Endodermal cell (in vitro differentiated cells): ENCODE results near the gene STK38. TPM values are rescaled to one million over a fixed set of nuclear protein-coding genes. Genes with fewer than 3 reads are reported as not detected.

Source experiments
- DNase-seq: peaks from one replicate; pipeline ENCODE4 v3.0.0-alpha.2; 2017
- H3K27ac ChIP-seq: 2 replicates; pipeline ENCODE4 v1.5.1; 2013; ENCODE audit warnings: mild to moderate bottlenecking, low read depth, low read length, moderate library complexity
- H3K27me3 ChIP-seq: 2 replicates; pipeline ENCODE4 v1.6.1; 2013; ENCODE audit warnings: mild to moderate bottlenecking, low read length, moderate library complexity; ENCODE audit not compliant: insufficient read depth, control insufficient read depth, poor library complexity, severe bottlenecking
- H3K36me3 ChIP-seq: 2 replicates; pipeline ENCODE4 v1.7.0; 2013; ENCODE audit warnings: mild to moderate bottlenecking, low read length, moderate library complexity; ENCODE audit not compliant: control insufficient read depth, insufficient read depth
- H3K4me1 ChIP-seq: one replicate; pipeline ENCODE4 v1.7.0; 2013; ENCODE audit warnings: low read length; ENCODE audit not compliant: control insufficient read depth, insufficient read depth
- H3K4me3 ChIP-seq: 2 replicates; pipeline ENCODE4 v1.5.1; 2013; ENCODE audit warnings: mild to moderate bottlenecking, low read length, moderate library complexity
- H3K9ac ChIP-seq: 2 replicates; pipeline ENCODE4 v1.6.1; 2013; ENCODE audit warnings: mild to moderate bottlenecking, low read length, moderate library complexity; ENCODE audit not compliant: poor library complexity, severe bottlenecking; ENCODE audit errors: extremely low read depth
- H3K9me3 ChIP-seq: 2 replicates; pipeline ENCODE4 v1.6.1; 2013; ENCODE audit warnings: mild to moderate bottlenecking, low read length, moderate library complexity; ENCODE audit not compliant: control insufficient read depth
- H3K27ac Mint-ChIP-seq: 2 replicates; pipeline ENCODE4 v1.8.0; 2020; ENCODE audit warnings: mixed read lengths
- H3K27me3 Mint-ChIP-seq: 2 replicates; pipeline ENCODE4 v1.8.0; 2021; ENCODE audit warnings: mild to moderate bottlenecking, mixed read lengths; ENCODE audit not compliant: insufficient read depth
- H3K36me3 Mint-ChIP-seq: 2 replicates; pipeline ENCODE4 v1.8.0; 2020; ENCODE audit warnings: low read depth, mixed read lengths
- H3K4me1 Mint-ChIP-seq: 2 replicates; pipeline ENCODE4 v1.8.0; 2020; ENCODE audit warnings: mixed read lengths
- H3K4me3 Mint-ChIP-seq: 2 replicates; pipeline ENCODE4 v1.8.0; 2020; ENCODE audit warnings: mild to moderate bottlenecking, moderate library complexity, mixed read lengths
- H3K9me3 Mint-ChIP-seq: 2 replicates; pipeline ENCODE4 v1.8.0; 2020; ENCODE audit warnings: mild to moderate bottlenecking, mixed read lengths
- WGBS, 2 experiments: methylation state at CpG; one replicate each; pipeline versions ENCODE4 v1.1.5 to v1.1.7; 2013; ENCODE audit warnings: missing lambda C conversion rate in 2 of 2, mixed read lengths in 1 of 2; ENCODE audit not compliant: insufficient coverage in 1 of 2, insufficient read length in 1 of 2; 5-methylcytosine and 5-hydroxymethylcytosine counted together
- total RNA-seq, 2 donors: library from RNA; stranded (reverse); fragmentation: NEBNext Ultra II Directional in 1 of 2; extraction: Animal tissue kit (Norgen Biotek cat#: 25700) in 1 of 2; gene quantifications; 2 replicates in 1 of 2; 3 replicates in 1 of 2; pipeline ENCODE4 v1.2.1, GENCODE V29; 2021
- TF ChIP-seq, protein P1 (sequence below): fragments of 200-600 bp; sonication (generic); conservative IDR thresholded peaks from 2 replicates; pipeline ENCODE4 v1.5.0; 2021; ENCODE audit warnings: antibody characterized with exemption, mild to moderate bottlenecking

STK38 gene
- total RNA-seq, 2 donors from 2014 or later: 35.2 to 38.3 TPM

GRCh38 chr6:36559011-36559793 is 11.9 kb upstream of the STK38 start:
- Histone ChIP-seq H3K9ac (no peak overlapping the region), H3K4me3 (no peak overlapping the region), H3K27me3 (no peaks in the 10 kb centered on the region), H3K27ac (no peak overlapping the region), H3K9me3 (no peaks in the 10 kb centered on the region), H3K4me1 (peaks cover 6% of the 10 kb centered on the region), H3K36me3 (no peaks in the 10 kb centered on the region)
- DNase-seq: no peak
- Mint-ChIP-seq H3K9me3 (no peaks in the 10 kb centered on the region), H3K36me3 (no peaks in the 10 kb centered on the region), H3K27ac (no peak overlapping the region), H3K27me3 (peaks cover 2% of the 10 kb centered on the region), H3K4me1 (peaks cover 23% of the 10 kb centered on the region), H3K4me3 (no peak overlapping the region)
- WGBS, 2 experiments: 89 to 90% methylated on average over 4 to 5 of the region's 7 CpGs
- TF ChIP-seq, protein P1, sequence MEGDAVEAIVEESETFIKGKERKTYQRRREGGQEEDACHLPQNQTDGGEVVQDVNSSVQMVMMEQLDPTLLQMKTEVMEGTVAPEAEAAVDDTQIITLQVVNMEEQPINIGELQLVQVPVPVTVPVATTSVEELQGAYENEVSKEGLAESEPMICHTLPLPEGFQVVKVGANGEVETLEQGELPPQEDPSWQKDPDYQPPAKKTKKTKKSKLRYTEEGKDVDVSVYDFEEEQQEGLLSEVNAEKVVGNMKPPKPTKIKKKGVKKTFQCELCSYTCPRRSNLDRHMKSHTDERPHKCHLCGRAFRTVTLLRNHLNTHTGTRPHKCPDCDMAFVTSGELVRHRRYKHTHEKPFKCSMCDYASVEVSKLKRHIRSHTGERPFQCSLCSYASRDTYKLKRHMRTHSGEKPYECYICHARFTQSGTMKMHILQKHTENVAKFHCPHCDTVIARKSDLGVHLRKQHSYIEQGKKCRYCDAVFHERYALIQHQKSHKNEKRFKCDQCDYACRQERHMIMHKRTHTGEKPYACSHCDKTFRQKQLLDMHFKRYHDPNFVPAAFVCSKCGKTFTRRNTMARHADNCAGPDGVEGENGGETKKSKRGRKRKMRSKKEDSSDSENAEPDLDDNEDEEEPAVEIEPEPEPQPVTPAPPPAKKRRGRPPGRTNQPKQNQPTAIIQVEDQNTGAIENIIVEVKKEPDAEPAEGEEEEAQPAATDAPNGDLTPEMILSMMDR: no peak

GRCh38 chr6:36556281-36556680 is 9.0 kb upstream of the STK38 start:
- no peak overlapping the region for H3K27ac Mint-ChIP-seq
- Histone ChIP-seq H3K27ac (no peak overlapping the region), H3K36me3 (no peaks in the 10 kb centered on the region), H3K27me3 (no peaks in the 10 kb centered on the region), H3K9me3 (no peaks in the 10 kb centered on the region), H3K9ac (no peak overlapping the region), H3K4me3 (no peak overlapping the region), H3K4me1 (no peaks in the 10 kb centered on the region)
- DNase-seq: no peak
- no peaks in the 10 kb centered on the region for H3K36me3 Mint-ChIP-seq
- WGBS, 2 experiments: 89 to 98% methylated on average over 3 to 5 of the region's 5 CpGs
- no peak overlapping the region for H3K4me3 Mint-ChIP-seq
- H3K9me3 Mint-ChIP-seq: no peaks in the 10 kb centered on the region
- H3K27me3 Mint-ChIP-seq: no peaks in the 10 kb centered on the region
- TF ChIP-seq, protein P1: no peak
- peaks cover 2% of the 10 kb centered on the region for H3K4me1 Mint-ChIP-seq

DNA sequence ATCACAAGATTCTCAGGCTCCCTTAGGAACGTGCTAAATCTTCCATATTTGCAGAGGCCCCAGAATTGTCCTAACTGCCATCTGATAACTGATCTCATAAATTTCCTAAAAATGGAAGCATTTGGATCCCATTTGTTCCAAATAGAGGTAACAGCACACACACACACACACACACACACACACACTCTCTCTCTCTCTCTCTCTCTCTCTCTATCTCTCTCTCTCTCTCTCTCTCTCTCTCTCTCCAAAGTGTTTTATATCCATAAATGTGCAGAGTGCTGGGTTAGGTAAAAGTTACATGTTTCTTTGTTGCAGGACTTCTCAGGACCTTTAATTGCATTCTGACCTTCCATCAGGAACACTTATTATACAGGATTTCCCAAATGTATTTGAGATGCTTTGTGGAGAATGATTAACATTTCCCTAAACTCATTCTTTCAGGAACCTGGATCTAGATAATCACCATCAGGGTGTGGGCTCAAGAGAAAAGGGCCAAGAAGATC is 8.5 kb upstream of the STK38 start:
- Mint-ChIP-seq H3K36me3 (no peaks in the 10 kb centered on the region), H3K4me1 (no peaks in the 10 kb centered on the region), H3K27ac (no peak overlapping the region), H3K4me3 (no peak overlapping the region), H3K9me3 (no peaks in the 10 kb centered on the region), H3K27me3 (no peaks in the 10 kb centered on the region)
- no peaks in the 10 kb centered on the region for H3K4me1 ChIP-seq
- TF ChIP-seq, protein P1: no peak
- H3K9me3 ChIP-seq: no peaks in the 10 kb centered on the region
- H3K9ac ChIP-seq: no peak overlapping the region
- WGBS, 2 experiments: 91 to 100% methylated on average over 1 of the region's 1 CpG
- no peak overlapping the region for H3K4me3 ChIP-seq
- H3K27ac ChIP-seq: no peak overlapping the region
- no peaks in the 10 kb centered on the region for H3K36me3 ChIP-seq
- no peak for DNase-seq
- no peaks in the 10 kb centered on the region for H3K27me3 ChIP-seq
